HEK293 (cell line): ENCODE measurements around the gene ARID1A.

Experiments used
- CTCF ChIA-PET: fragments of 350-600 bp; formaldehyde crosslinking; extraction: SDS; loops from one replicate; lab custom pipeline; 2021; ENCODE audit warnings: antibody characterized with exemption; lab: Yijun Ruan, JAX
- POLR2A ChIA-PET: fragments of 300-600 bp; formaldehyde crosslinking; extraction: SDS; loops from one replicate; lab custom pipeline; 2020; ENCODE audit warnings: antibody characterized with exemption, inconsistent platforms; lab: Yijun Ruan, JAX
- H3K27ac ChIP-seq: fragments of 200-500 bp; sonication (Bioruptor generic); 2 replicates; pipeline ENCODE4 v1.5.1; 2014; ENCODE audit warnings: low read depth, low read length, control low read depth, inconsistent platforms; ENCODE audit errors: extremely low read depth
- H3K36me3 ChIP-seq, 2 experiments: fragments of 200-500 bp in 1 of 2; sonication (Bioruptor generic) in 1 of 2; 1 replicate in 1 of 2; 2 replicates in 1 of 2; pipeline ENCODE4 v1.5.1; 2014 to 2017; ENCODE audit warnings: inconsistent platforms in 2 of 2, low read length in 2 of 2; ENCODE audit not compliant: control insufficient read depth in 2 of 2, insufficient read depth in 1 of 2
- H3K4me1 ChIP-seq: fragments of 200-500 bp; sonication (Bioruptor generic); 2 replicates; pipeline ENCODE4 v1.5.1; 2014; ENCODE audit warnings: mild to moderate bottlenecking, low read length, inconsistent platforms; ENCODE audit not compliant: control insufficient read depth, insufficient read depth
- H3K4me3 ChIP-seq: 2 replicates; pipeline ENCODE4 v1.5.1; 2011; ENCODE audit warnings: low read depth, mild to moderate bottlenecking, control low read depth, low read length, moderate library complexity
- H3K9me3 ChIP-seq: fragments of 200-500 bp; sonication (Bioruptor generic); 2 replicates; pipeline ENCODE4 v1.5.1; 2014; ENCODE audit warnings: low read depth, low read length, inconsistent platforms; ENCODE audit not compliant: control insufficient read depth, insufficient read depth
- YY1 ChIP-seq: fragments of 450-650 bp; formaldehyde crosslinking; IDR thresholded peaks from 2 replicates; pipeline ENCODE4 v1.5.1; 2018; ENCODE audit warnings: missing biosample characterization, missing genetic modification characterization
- YY2 ChIP-seq: fragments of 450-650 bp; formaldehyde crosslinking; IDR thresholded peaks from 2 replicates; pipeline ENCODE4 v1.5.1; 2016; ENCODE audit warnings: missing biosample characterization, missing genetic modification characterization
- ZEB2 ChIP-seq: fragments of 450-650 bp; formaldehyde crosslinking; IDR thresholded peaks from 2 replicates; pipeline ENCODE4 v1.5.1; 2016; ENCODE audit warnings: missing biosample characterization, missing genetic modification characterization
- ZFP3 ChIP-seq: fragments of 450-650 bp; formaldehyde crosslinking; IDR thresholded peaks from 2 replicates; pipeline ENCODE4 v1.5.1; 2016; ENCODE audit warnings: low read depth, missing biosample characterization, missing genetic modification characterization
- ZNF132 ChIP-seq: fragments of 450-650 bp; formaldehyde crosslinking; IDR thresholded peaks from 2 replicates; pipeline ENCODE4 v1.5.1; 2017; ENCODE audit warnings: missing biosample characterization, missing genetic modification characterization, borderline replicate concordance
- ZNF157 ChIP-seq: fragments of 450-650 bp; formaldehyde crosslinking; IDR thresholded peaks from 2 replicates; pipeline ENCODE4 v1.5.1; 2016; ENCODE audit warnings: missing biosample characterization, missing genetic modification characterization
- ZNF184 ChIP-seq: fragments of 450-650 bp; IDR thresholded peaks from 2 replicates; pipeline ENCODE4 v1.5.1; 2018; ENCODE audit warnings: missing biosample characterization, mild to moderate bottlenecking, missing genetic modification characterization
- ZNF223 ChIP-seq: fragments of 450-650 bp; formaldehyde crosslinking; IDR thresholded peaks from 2 replicates; pipeline ENCODE4 v1.5.1; 2016; ENCODE audit warnings: missing biosample characterization, missing genetic modification characterization
- ZNF341 ChIP-seq: fragments of 450-650 bp; formaldehyde crosslinking; IDR thresholded peaks from 2 replicates; pipeline ENCODE4; 2016; ENCODE audit warnings: low read depth, missing biosample characterization, missing genetic modification characterization
- ZNF350 ChIP-seq: fragments of 450-650 bp; formaldehyde crosslinking; IDR thresholded peaks from 2 replicates; pipeline ENCODE4 v1.5.0; 2017; ENCODE audit warnings: missing biosample characterization, mild to moderate bottlenecking, missing genetic modification characterization
- ZNF394 ChIP-seq: fragments of 450-650 bp; formaldehyde crosslinking; IDR thresholded peaks from 2 replicates; pipeline ENCODE4 v1.5.1; 2016; ENCODE audit warnings: missing biosample characterization, missing genetic modification characterization, mild to moderate bottlenecking, moderate library complexity, borderline replicate concordance
- ZNF433 ChIP-seq: fragments of 450-650 bp; formaldehyde crosslinking; IDR thresholded peaks from 2 replicates; pipeline ENCODE4 v1.5.1; 2016; ENCODE audit warnings: missing biosample characterization, missing genetic modification characterization, low read depth
- ZNF473 ChIP-seq: fragments of 450-650 bp; formaldehyde crosslinking; IDR thresholded peaks from 2 replicates; pipeline ENCODE4 v1.5.1; 2017; ENCODE audit warnings: missing biosample characterization, missing genetic modification characterization
- ZNF510 ChIP-seq: fragments of 450-650 bp; formaldehyde crosslinking; IDR thresholded peaks from 2 replicates; pipeline ENCODE4 v1.5.1; 2018; ENCODE audit warnings: mild to moderate bottlenecking, missing genetic modification characterization, missing biosample characterization; ENCODE audit not compliant: insufficient replicate concordance
- ZNF654 ChIP-seq: fragments of 450-650 bp; formaldehyde crosslinking; IDR thresholded peaks from 2 replicates; pipeline ENCODE4 v1.5.1; 2016; ENCODE audit warnings: low read depth, missing biosample characterization, missing genetic modification characterization
- ZNF670 ChIP-seq: fragments of 450-650 bp; formaldehyde crosslinking; IDR thresholded peaks from 2 replicates; pipeline ENCODE4 v1.5.1; 2016; ENCODE audit warnings: missing biosample characterization, missing genetic modification characterization, low read depth
- TF ChIP-seq, protein P1 (sequence below): fragments of 450-650 bp; formaldehyde crosslinking; IDR thresholded peaks from 2 replicates; pipeline ENCODE4 v1.5.1; 2016; ENCODE audit warnings: missing biosample characterization, missing genetic modification characterization
- TF ChIP-seq, protein P2 (sequence below): fragments of 450-650 bp; formaldehyde crosslinking; IDR thresholded peaks from 2 replicates; pipeline ENCODE4 v1.5.1; 2017; ENCODE audit warnings: missing biosample characterization, missing genetic modification characterization
- TF ChIP-seq, protein P3 (sequence below): fragments of 450-650 bp; formaldehyde crosslinking; IDR thresholded peaks from 2 replicates; pipeline ENCODE4 v1.5.1; 2016; ENCODE audit warnings: missing biosample characterization, missing genetic modification characterization
- TF ChIP-seq, protein P4 (sequence below): fragments of 450-650 bp; formaldehyde crosslinking; IDR thresholded peaks from 2 replicates; pipeline ENCODE4 v1.5.1; 2017; ENCODE audit warnings: missing biosample characterization, missing genetic modification characterization

ARID1A gene

DNA sequence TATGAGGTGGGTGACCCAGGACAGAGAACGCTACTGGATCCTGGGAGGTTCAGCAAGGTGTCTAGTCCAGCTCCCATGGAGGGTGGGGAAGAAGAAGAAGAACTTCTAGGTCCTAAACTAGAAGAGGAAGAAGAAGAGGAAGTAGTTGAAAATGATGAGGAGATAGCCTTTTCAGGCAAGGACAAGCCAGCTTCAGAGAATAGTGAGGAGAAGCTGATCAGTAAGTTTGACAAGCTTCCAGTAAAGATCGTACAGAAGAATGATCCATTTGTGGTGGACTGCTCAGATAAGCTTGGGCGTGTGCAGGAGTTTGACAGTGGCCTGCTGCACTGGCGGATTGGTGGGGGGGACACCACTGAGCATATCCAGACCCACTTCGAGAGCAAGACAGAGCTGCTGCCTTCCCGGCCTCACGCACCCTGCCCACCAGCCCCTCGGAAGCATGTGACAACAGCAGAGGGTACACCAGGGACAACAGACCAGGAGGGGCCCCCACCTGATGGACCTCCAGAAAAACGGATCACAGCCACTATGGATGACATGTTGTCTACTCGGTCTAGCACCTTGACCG lies 83.4 kb downstream of the ARID1A start (continued):
- no peak for TF ChIP-seq ZNF184 (tag by site-specific recombination)

DNA sequence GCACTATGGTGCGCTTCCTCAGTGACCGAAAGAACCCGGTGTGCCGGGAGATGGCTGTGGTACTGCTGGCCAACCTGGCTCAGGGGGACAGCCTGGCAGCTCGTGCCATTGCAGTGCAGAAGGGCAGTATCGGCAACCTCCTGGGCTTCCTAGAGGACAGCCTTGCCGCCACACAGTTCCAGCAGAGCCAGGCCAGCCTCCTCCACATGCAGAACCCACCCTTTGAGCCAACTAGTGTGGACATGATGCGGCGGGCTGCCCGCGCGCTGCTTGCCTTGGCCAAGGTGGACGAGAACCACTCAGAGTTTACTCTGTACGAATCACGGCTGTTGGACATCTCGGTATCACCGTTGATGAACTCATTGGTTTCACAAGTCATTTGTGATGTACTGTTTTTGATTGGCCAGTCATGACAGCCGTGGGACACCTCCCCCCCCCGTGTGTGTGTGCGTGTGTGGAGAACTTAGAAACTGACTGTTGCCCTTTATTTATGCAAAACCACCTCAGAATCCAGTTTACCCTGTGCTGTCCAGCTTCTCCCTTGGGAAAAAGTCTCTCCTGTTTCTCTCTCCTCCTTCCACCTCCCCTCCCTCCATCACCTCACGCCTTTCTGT lies 84.6 kb downstream of the ARID1A start:
- ChIA-PET POLR2A (interaction anchor here (0.9 kb wide), 1 partner anchor 82 kb away, joined by 6 read pairs; no protein-coding TSS in a partner anchor), CTCF (interaction anchor here (2.7 kb wide), 1 partner anchor 177 kb away, joined by 17 read pairs; no protein-coding TSS in a partner anchor)
- Histone ChIP-seq H3K36me3 (peaks cover 15 to 76% of the 10 kb centered on the region in 2 experiments), H3K4me3 (no peak overlapping the region), H3K4me1 (peaks cover 11% of the 10 kb centered on the region), H3K27ac (no peak overlapping the region), H3K9me3 (no peaks in the 10 kb centered on the region)
- no peak for TF ChIP-seq ZNF433
- TF ChIP-seq YY2 (tag by site-specific recombination): no peak
- TF ChIP-seq ZEB2 (tag by site-specific recombination): no peak
- TF ChIP-seq, protein P1, sequence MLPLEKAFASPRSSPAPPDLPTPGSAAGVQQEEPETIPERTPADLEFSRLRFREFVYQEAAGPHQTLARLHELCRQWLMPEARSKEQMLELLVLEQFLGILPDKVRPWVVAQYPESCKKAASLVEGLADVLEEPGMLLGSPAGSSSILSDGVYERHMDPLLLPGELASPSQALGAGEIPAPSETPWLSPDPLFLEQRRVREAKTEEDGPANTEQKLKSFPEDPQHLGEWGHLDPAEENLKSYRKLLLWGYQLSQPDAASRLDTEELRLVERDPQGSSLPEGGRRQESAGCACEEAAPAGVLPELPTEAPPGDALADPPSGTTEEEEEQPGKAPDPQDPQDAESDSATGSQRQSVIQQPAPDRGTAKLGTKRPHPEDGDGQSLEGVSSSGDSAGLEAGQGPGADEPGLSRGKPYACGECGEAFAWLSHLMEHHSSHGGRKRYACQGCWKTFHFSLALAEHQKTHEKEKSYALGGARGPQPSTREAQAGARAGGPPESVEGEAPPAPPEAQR (tag by site-specific recombination): no peak
- TF ChIP-seq, protein P2, sequence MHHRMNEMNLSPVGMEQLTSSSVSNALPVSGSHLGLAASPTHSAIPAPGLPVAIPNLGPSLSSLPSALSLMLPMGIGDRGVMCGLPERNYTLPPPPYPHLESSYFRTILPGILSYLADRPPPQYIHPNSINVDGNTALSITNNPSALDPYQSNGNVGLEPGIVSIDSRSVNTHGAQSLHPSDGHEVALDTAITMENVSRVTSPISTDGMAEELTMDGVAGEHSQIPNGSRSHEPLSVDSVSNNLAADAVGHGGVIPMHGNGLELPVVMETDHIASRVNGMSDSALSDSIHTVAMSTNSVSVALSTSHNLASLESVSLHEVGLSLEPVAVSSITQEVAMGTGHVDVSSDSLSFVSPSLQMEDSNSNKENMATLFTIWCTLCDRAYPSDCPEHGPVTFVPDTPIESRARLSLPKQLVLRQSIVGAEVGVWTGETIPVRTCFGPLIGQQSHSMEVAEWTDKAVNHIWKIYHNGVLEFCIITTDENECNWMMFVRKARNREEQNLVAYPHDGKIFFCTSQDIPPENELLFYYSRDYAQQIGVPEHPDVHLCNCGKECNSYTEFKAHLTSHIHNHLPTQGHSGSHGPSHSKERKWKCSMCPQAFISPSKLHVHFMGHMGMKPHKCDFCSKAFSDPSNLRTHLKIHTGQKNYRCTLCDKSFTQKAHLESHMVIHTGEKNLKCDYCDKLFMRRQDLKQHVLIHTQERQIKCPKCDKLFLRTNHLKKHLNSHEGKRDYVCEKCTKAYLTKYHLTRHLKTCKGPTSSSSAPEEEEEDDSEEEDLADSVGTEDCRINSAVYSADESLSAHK: peak; percentile 35; the same call in 1 of the 2 replicates
- TF ChIP-seq ZNF394: peak; percentile 72; the same call in 1 of the 2 replicates

DNA sequence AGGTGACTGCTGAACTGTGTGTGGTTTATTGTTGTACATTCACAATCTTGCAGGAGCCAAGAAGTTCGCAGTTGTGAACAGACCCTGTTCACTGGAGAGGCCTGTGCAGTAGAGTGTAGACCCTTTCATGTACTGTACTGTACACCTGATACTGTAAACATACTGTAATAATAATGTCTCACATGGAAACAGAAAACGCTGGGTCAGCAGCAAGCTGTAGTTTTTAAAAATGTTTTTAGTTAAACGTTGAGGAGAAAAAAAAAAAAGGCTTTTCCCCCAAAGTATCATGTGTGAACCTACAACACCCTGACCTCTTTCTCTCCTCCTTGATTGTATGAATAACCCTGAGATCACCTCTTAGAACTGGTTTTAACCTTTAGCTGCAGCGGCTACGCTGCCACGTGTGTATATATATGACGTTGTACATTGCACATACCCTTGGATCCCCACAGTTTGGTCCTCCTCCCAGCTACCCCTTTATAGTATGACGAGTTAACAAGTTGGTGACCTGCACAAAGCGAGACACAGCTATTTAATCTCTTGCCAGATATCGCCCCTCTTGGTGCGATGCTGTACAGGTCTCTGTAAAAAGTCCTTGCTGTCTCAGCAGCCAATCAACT lies 85.5 kb downstream of the ARID1A start:
- TF ChIP-seq, protein P3, sequence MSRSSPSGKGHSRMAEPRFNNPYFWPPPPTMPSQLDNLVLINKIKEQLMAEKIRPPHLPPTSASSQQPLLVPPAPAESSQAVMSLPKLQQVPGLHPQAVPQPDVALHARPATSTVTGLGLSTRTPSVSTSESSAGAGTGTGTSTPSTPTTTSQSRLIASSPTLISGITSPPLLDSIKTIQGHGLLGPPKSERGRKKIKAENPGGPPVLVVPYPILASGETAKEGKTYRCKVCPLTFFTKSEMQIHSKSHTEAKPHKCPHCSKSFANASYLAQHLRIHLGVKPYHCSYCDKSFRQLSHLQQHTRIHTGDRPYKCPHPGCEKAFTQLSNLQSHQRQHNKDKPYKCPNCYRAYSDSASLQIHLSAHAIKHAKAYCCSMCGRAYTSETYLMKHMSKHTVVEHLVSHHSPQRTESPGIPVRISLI: 0 out of 2 replicates have a peak, but pooled peaks have one; percentile 2
- TF ChIP-seq ZNF670 (tag by site-specific recombination): no peak
- Histone ChIP-seq H3K27ac (no peak overlapping the region), H3K9me3 (no peaks in the 10 kb centered on the region), H3K36me3 (peaks cover 15 to 68% of the 10 kb centered on the region in 2 experiments), H3K4me3 (no peak overlapping the region), H3K4me1 (peaks cover 11% of the 10 kb centered on the region)
- CTCF ChIA-PET: interaction anchor here (0.7 to 2.7 kb wide), 3 partner anchors 8 to 178 kb away, joined by 3 to 17 read pairs (median 3); no protein-coding TSS in a partner anchor
- POLR2A ChIA-PET: interaction anchor here (0.6 to 0.9 kb wide), 3 partner anchors 83 to 115 kb away, joined by 3 to 6 read pairs (median 6); no protein-coding TSS in a partner anchor

DNA sequence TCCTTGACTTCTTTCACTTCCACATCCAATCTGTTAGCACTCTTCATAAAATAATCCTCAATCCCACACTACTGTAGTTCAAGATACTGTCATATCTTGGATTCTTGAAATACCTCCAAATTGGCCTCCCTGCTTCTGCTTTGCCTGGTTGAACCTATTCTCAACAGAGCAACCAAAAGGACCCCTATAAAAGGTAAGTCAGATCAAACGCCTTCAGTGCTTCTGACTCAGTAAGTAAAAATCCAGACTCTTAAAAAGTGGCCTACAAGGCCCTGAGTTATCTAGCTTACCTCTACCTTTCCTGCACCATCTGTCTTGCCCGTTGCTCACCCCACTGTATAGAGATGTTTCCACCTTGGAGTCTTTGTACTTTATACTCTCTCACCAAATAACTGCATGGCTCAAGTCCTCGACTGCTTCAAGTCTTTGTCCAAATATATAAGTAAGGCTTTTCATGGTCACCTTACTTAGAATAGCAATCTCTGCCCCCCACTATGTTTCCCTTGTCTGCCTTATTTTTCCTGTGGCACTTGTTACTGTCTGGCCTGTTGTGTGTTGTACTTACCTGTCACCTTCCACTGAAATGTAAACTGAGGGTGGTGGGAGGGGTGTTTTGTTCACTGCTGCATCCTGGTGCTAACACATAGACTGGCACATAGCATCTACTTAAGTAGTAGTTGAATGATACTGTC lies 86.9 kb downstream of the ARID1A start:
- no peak overlapping the region for H3K4me3 ChIP-seq
- H3K27ac ChIP-seq: no peak overlapping the region
- ChIA-PET POLR2A (interaction anchor here (1.7 kb wide), 1 partner anchor 85 kb away, joined by 28 read pairs; no protein-coding TSS in a partner anchor), CTCF (no interaction called here)
- peaks cover 16% of the 10 kb centered on the region for H3K4me1 ChIP-seq
- H3K9me3 ChIP-seq: no peaks in the 10 kb centered on the region
- peaks cover 7 to 54% of the 10 kb centered on the region in 2 experiments for H3K36me3 ChIP-seq
- TF ChIP-seq YY2 (tag by site-specific recombination): no peak
- TF ChIP-seq ZNF510 (tag by site-specific recombination): no peak
- TF ChIP-seq, protein P4, sequence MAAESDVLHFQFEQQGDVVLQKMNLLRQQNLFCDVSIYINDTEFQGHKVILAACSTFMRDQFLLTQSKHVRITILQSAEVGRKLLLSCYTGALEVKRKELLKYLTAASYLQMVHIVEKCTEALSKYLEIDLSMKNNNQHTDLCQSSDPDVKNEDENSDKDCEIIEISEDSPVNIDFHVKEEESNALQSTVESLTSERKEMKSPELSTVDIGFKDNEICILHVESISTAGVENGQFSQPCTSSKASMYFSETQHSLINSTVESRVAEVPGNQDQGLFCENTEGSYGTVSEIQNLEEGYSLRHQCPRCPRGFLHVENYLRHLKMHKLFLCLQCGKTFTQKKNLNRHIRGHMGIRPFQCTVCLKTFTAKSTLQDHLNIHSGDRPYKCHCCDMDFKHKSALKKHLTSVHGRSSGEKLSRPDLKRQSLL (tag by site-specific recombination): no peak
- no peak for TF ChIP-seq ZFP3 (tag by site-specific recombination)
- TF ChIP-seq ZNF473 (tag by site-specific recombination): no peak
- no peak for TF ChIP-seq ZNF157 (tag by site-specific recombination)
- TF ChIP-seq ZNF341: no peak
- no peak for TF ChIP-seq ZNF654 (tag by site-specific recombination)
- no peak for TF ChIP-seq ZNF350
- TF ChIP-seq YY1 (tag by site-specific recombination): no peak
- no peak for TF ChIP-seq ZNF132 (tag by site-specific recombination)
- no peak for TF ChIP-seq ZNF223 (tag by site-specific recombination)
